ENCODE measurements around the gene PRDM5.

DNA sequence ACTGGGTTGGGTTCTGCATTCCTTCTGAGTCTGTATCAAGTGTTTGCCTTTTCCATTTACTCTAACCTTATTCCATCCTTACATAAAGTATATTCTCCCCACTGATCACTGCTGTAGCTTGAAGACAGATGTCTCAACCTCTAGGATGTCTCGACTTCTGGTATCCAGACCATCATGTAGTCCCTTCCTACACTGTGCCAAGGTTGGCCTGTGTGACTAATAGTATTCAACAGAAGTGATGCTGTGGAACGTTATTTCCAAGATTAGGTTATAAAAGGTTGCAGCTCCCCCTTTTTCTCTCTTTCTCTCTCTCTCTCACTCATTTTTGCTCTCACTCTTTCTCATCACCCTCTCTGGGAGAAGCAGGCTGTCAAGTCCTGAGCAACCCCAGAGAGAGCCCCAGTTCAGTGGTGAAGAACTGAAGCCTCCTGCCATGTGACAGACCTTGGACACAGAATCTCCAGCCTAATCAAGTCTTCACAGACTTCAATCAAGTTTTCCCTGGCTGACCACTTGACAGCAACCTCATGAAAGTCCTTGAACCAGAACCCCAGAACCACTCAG lies 75.4 kb downstream of the PRDM5 start:
- TF ChIP-seq, protein P1, sequence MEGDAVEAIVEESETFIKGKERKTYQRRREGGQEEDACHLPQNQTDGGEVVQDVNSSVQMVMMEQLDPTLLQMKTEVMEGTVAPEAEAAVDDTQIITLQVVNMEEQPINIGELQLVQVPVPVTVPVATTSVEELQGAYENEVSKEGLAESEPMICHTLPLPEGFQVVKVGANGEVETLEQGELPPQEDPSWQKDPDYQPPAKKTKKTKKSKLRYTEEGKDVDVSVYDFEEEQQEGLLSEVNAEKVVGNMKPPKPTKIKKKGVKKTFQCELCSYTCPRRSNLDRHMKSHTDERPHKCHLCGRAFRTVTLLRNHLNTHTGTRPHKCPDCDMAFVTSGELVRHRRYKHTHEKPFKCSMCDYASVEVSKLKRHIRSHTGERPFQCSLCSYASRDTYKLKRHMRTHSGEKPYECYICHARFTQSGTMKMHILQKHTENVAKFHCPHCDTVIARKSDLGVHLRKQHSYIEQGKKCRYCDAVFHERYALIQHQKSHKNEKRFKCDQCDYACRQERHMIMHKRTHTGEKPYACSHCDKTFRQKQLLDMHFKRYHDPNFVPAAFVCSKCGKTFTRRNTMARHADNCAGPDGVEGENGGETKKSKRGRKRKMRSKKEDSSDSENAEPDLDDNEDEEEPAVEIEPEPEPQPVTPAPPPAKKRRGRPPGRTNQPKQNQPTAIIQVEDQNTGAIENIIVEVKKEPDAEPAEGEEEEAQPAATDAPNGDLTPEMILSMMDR (IDR thresholded peaks at IDR 0.05): no peak
- no peak for TF ChIP-seq POLR2A (IDR thresholded peaks at IDR 0.05)

All from testis (tissue), 2 donors.